ENCODE data around the gene ILF2. TPM values are rescaled to one million over a fixed set of nuclear protein-coding genes. Genes with fewer than 3 reads are reported as not detected.

Gene ILF2
- total and polyA plus RNA-seq, 2 experiments from 2014 or later = 200 to 276 TPM

DNA sequence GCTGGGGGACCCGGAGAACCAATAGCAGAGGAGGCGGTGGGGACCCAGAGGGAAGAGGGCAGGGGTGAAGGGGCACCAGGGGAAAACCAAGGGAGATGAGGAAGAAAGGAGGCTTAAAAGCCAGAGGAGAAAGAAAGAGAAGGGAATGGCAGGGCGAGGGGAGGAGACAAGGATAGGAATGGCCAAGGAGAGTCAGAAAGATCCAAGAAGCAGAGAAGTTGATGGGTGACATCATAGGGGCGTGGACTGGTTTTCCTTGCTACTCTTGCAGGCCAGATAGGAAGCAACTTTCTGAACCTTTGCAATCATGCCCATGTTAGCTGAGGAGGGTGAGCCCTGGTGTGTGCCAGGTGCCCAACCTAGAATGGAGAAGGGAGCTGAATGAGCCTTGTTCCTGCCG lies 13.1 kb upstream of the ILF2 start:
- Histone ChIP-seq H3K27me3 (peaks cover 29% of the 10 kb centered on the region), H3K9me3 (ENCODE audit: low read depth) (no peaks in the 10 kb centered on the region), H3K36me3 (no peaks in the 10 kb centered on the region), H3K4me3 (no peak overlapping the region), H3K27ac (no peak overlapping the region), H3K4me1 (ENCODE audit: low read depth) (no peaks in the 10 kb centered on the region)
- peak in 1 of 2 donors; percentile 55 for DNase-seq (ENCODE audit: low read depth in 1 of 2, low spot score in 1 of 2)
- TF ChIP-seq, protein P1, sequence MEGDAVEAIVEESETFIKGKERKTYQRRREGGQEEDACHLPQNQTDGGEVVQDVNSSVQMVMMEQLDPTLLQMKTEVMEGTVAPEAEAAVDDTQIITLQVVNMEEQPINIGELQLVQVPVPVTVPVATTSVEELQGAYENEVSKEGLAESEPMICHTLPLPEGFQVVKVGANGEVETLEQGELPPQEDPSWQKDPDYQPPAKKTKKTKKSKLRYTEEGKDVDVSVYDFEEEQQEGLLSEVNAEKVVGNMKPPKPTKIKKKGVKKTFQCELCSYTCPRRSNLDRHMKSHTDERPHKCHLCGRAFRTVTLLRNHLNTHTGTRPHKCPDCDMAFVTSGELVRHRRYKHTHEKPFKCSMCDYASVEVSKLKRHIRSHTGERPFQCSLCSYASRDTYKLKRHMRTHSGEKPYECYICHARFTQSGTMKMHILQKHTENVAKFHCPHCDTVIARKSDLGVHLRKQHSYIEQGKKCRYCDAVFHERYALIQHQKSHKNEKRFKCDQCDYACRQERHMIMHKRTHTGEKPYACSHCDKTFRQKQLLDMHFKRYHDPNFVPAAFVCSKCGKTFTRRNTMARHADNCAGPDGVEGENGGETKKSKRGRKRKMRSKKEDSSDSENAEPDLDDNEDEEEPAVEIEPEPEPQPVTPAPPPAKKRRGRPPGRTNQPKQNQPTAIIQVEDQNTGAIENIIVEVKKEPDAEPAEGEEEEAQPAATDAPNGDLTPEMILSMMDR (IDR thresholded peaks at IDR 0.05; ENCODE audit: low read depth, low read length) = no peak

- no peak for DNase-seq (ENCODE audit: low read depth in 1 of 2, low spot score in 1 of 2)
- TF ChIP-seq, protein P1 (IDR thresholded peaks at IDR 0.05; ENCODE audit: low read depth, low read length) = no peak
- Histone ChIP-seq H3K36me3 (no peaks in the 10 kb centered on the region), H3K4me3 (no peak overlapping the region), H3K27ac (no peak overlapping the region), H3K27me3 (peaks cover 40% of the 10 kb centered on the region), H3K4me1 (ENCODE audit: low read depth) (peaks cover 2% of the 10 kb centered on the region), H3K9me3 (ENCODE audit: low read depth) (no peaks in the 10 kb centered on the region)
Observed at GRCh38 chr1:153682730-153683129, 11.9 kb upstream of the ILF2 start.

GRCh38 chr1:153680120-153680403 lies 9.3 kb upstream of the ILF2 start:
- Histone ChIP-seq H3K9me3 (ENCODE audit: low read depth) (no peaks in the 10 kb centered on the region), H3K4me1 (ENCODE audit: low read depth) (peaks cover 2% of the 10 kb centered on the region), H3K36me3 (no peaks in the 10 kb centered on the region), H3K27me3 (peaks cover 43% of the 10 kb centered on the region), H3K4me3 (no peak overlapping the region), H3K27ac (no peak overlapping the region)
- TF ChIP-seq, protein P1 (IDR thresholded peaks at IDR 0.05; ENCODE audit: low read depth, low read length) = no peak
- DNase-seq (ENCODE audit: low read depth in 1 of 2, low spot score in 1 of 2) = no peak

DNA sequence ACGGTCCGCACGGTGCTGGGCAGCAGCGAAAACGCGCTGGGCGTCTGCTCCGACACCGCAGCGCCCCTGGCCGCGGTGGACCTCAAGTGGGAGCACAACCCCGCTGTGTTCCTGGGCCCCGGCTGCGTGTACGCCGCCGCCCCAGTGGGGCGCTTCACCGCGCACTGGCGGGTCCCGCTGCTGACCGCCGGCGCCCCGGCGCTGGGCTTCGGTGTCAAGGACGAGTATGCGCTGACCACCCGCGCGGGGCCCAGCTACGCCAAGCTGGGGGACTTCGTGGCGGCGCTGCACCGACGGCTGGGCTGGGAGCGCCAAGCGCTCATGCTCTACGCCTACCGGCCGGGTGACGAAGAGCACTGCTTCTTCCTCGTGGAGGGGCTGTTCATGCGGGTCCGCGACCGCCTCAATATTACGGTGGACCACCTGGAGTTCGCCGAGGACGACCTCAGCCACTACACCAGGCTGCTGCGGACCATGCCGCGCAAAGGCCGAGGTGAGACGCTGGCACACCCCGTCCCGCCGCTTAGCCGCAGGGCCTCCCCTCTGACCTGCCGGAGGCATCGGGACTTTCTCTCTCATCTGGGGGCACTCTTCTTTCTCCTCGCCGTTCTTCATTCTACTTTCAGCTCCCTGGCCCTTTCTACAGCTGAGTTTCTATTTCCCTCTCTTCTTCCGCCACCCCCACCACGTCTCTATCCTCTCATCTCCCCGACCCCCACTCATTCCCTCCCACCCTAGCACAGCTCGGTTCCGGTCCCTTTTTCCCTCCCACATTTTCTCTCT lies 8.7 kb upstream of the ILF2 start:
- H3K27me3 ChIP-seq = peaks cover 43% of the 10 kb centered on the region
- H3K36me3 ChIP-seq = no peaks in the 10 kb centered on the region
- peaks cover 2% of the 10 kb centered on the region for H3K4me1 ChIP-seq (ENCODE audit: low read depth)
- TF ChIP-seq, protein P1 (IDR thresholded peaks at IDR 0.05; ENCODE audit: low read depth, low read length) = peak; percentile 25
- DNase-seq (ENCODE audit: low read depth in 1 of 2, low spot score in 1 of 2) = peak; percentile 33 to 55
- peak overlapping the region; percentile 26 for H3K4me3 ChIP-seq
- no peak overlapping the region for H3K27ac ChIP-seq
- H3K9me3 ChIP-seq (ENCODE audit: low read depth) = no peaks in the 10 kb centered on the region

DNA sequence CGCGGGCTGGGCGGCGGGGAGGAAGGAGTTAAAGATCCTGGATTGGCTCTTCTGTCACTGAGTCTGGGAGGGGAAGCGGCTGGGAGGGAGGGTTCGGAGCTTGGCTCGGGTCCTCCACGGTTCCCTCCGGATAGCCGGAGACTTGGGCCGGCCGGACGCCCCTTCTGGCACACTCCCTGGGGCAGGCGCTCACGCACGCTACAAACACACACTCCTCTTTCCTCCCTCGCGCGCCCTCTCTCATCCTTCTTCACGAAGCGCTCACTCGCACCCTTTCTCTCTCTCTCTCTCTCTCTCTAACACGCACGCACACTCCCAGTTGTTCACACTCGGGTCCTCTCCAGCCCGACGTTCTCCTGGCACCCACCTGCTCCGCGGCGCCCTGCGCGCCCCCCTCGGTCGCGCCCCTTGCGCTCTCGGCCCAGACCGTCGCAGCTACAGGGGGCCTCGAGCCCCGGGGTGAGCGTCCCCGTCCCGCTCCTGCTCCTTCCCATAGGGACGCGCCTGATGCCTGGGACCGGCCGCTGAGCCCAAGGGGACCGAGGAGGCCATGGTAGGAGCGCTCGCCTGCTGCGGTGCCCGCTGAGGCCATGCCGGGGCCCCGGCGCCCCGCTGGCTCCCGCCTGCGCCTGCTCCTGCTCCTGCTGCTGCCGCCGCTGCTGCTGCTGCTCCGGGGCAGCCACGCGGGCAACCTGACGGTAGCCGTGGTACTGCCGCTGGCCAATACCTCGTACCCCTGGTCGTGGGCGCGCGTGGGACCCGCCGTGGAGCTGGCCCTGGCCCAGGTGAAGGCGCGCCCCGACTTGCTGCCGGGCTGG lies 7.9 kb upstream of the ILF2 start, which contains the start of gene NPR1:
NPR1 (plus strand) TSS at position 170 of the 818 bp plus-strand sequence; CDS start at position 591, 421 bp downstream.
- TF ChIP-seq, protein P1 (IDR thresholded peaks at IDR 0.05; ENCODE audit: low read depth, low read length) = no peak
- Histone ChIP-seq H3K9me3 (ENCODE audit: low read depth) (no peaks in the 10 kb centered on the region), H3K27me3 (peaks cover 43% of the 10 kb centered on the region), H3K4me3 (peak within 1 kb of the TSS; percentile 26), H3K4me1 (ENCODE audit: low read depth) (peaks cover 2% of the 10 kb centered on the region), H3K36me3 (no peaks in the 10 kb centered on the region), H3K27ac (no peak within 1 kb of the TSS)
- peak; percentile 35 to 64 for DNase-seq (ENCODE audit: low read depth in 1 of 2, low spot score in 1 of 2)
